ENCODE results near the gene BTRC.

BTRC gene

GRCh38 chr10:101336382-101336781, 17.6 kb upstream of the BTRC start:
- TF ChIP-seq POLR2AphosphoS5 (IDR thresholded peaks at IDR 0.05; ENCODE audit: low read depth) (no peak), GABPA (IDR thresholded peaks at IDR 0.05; ENCODE audit: low read depth) (no peak), SPI1 (IDR thresholded peaks at IDR 0.05; ENCODE audit: borderline replicate concordance, low read depth) (no peak)
- TF ChIP-seq, protein P1, sequence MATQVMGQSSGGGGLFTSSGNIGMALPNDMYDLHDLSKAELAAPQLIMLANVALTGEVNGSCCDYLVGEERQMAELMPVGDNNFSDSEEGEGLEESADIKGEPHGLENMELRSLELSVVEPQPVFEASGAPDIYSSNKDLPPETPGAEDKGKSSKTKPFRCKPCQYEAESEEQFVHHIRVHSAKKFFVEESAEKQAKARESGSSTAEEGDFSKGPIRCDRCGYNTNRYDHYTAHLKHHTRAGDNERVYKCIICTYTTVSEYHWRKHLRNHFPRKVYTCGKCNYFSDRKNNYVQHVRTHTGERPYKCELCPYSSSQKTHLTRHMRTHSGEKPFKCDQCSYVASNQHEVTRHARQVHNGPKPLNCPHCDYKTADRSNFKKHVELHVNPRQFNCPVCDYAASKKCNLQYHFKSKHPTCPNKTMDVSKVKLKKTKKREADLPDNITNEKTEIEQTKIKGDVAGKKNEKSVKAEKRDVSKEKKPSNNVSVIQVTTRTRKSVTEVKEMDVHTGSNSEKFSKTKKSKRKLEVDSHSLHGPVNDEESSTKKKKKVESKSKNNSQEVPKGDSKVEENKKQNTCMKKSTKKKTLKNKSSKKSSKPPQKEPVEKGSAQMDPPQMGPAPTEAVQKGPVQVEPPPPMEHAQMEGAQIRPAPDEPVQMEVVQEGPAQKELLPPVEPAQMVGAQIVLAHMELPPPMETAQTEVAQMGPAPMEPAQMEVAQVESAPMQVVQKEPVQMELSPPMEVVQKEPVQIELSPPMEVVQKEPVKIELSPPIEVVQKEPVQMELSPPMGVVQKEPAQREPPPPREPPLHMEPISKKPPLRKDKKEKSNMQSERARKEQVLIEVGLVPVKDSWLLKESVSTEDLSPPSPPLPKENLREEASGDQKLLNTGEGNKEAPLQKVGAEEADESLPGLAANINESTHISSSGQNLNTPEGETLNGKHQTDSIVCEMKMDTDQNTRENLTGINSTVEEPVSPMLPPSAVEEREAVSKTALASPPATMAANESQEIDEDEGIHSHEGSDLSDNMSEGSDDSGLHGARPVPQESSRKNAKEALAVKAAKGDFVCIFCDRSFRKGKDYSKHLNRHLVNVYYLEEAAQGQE (IDR thresholded peaks at IDR 0.05; ENCODE audit: insufficient replicate concordance, low read depth): no peak
- TF ChIP-seq, protein P2, sequence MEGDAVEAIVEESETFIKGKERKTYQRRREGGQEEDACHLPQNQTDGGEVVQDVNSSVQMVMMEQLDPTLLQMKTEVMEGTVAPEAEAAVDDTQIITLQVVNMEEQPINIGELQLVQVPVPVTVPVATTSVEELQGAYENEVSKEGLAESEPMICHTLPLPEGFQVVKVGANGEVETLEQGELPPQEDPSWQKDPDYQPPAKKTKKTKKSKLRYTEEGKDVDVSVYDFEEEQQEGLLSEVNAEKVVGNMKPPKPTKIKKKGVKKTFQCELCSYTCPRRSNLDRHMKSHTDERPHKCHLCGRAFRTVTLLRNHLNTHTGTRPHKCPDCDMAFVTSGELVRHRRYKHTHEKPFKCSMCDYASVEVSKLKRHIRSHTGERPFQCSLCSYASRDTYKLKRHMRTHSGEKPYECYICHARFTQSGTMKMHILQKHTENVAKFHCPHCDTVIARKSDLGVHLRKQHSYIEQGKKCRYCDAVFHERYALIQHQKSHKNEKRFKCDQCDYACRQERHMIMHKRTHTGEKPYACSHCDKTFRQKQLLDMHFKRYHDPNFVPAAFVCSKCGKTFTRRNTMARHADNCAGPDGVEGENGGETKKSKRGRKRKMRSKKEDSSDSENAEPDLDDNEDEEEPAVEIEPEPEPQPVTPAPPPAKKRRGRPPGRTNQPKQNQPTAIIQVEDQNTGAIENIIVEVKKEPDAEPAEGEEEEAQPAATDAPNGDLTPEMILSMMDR (IDR thresholded peaks at IDR 0.05; ENCODE audit: insufficient read depth, low read length): no peak
- H3K27me3 ChIP-seq (ENCODE audit: insufficient read depth, poor library complexity, severe bottlenecking): peaks cover 6% of the 10 kb centered on the region
- H3K27ac ChIP-seq (replicated peaks): no peak overlapping the region
- DNase-seq (ENCODE audit: low read depth in 1 of 2, low spot score in 1 of 2): no peak
- no peak overlapping the region for H3K4me3 ChIP-seq (replicated peaks; ENCODE audit: insufficient read depth, low read length)

DNA sequence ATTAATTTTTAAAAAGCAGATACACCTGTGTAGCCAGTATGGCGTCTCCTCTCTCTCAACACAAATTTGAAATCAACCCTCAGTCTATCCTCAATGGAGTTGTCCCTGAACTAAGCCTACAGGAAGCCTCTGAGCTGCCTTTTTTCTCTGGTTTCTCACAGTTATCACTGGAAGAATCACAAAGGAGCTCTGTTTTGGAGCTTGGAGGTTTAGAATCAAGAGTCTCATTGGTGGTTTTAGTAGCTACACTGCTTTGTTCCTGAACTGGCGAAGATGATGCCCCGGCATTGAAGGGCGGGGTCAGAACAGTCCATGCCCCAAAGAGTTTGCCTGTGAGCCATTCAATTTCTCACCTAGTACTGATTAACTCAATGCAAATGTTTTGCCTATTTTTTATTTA, 16.1 kb upstream of the BTRC start:
- DNase-seq (ENCODE audit: low read depth in 1 of 2, low spot score in 1 of 2): no peak
- H3K27me3 ChIP-seq (ENCODE audit: insufficient read depth, poor library complexity, severe bottlenecking): no peaks in the 10 kb centered on the region
- H3K4me3 ChIP-seq (replicated peaks; ENCODE audit: insufficient read depth, low read length): no peak overlapping the region
- no peak overlapping the region for H3K27ac ChIP-seq (replicated peaks)
- no peak for TF ChIP-seq GABPA (IDR thresholded peaks at IDR 0.05; ENCODE audit: low read depth)
- TF ChIP-seq, protein P1 (IDR thresholded peaks at IDR 0.05; ENCODE audit: insufficient replicate concordance, low read depth): no peak
- TF ChIP-seq POLR2AphosphoS5 (IDR thresholded peaks at IDR 0.05; ENCODE audit: low read depth): no peak
- TF ChIP-seq SPI1 (IDR thresholded peaks at IDR 0.05; ENCODE audit: borderline replicate concordance, low read depth): no peak
- TF ChIP-seq, protein P2 (IDR thresholded peaks at IDR 0.05; ENCODE audit: insufficient read depth, low read length): no peak

DNA sequence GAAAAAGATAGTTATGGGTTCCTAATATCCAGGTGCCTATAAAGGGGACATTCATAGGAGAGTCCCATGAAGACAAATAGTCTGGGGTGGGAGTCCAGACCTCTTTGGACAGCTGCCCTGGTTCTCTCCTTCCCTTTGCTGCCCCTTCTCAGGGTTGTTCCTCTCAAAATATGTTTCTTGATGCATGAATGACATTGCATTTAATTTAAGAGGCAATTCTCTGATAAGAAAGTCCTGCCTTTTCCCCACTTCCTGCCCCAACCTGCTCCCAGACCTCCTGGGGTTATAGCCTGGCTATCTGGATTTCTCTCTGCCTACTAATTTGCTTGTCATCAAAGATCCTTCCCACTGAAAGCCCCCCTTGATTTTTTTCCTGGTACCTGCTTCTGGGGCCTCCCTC, 12.5 kb upstream of the BTRC start:
- H3K4me3 ChIP-seq (replicated peaks; ENCODE audit: insufficient read depth, low read length): no peak overlapping the region
- no peaks in the 10 kb centered on the region for H3K27me3 ChIP-seq (ENCODE audit: insufficient read depth, poor library complexity, severe bottlenecking)
- no peak overlapping the region for H3K27ac ChIP-seq (replicated peaks)
- no peak for DNase-seq (ENCODE audit: low read depth in 1 of 2, low spot score in 1 of 2)
- TF ChIP-seq SPI1 (IDR thresholded peaks at IDR 0.05; ENCODE audit: borderline replicate concordance, low read depth) (no peak), GABPA (IDR thresholded peaks at IDR 0.05; ENCODE audit: low read depth) (no peak), POLR2AphosphoS5 (IDR thresholded peaks at IDR 0.05; ENCODE audit: low read depth) (no peak)
- TF ChIP-seq, protein P2 (IDR thresholded peaks at IDR 0.05; ENCODE audit: insufficient read depth, low read length): no peak
- TF ChIP-seq, protein P1 (IDR thresholded peaks at IDR 0.05; ENCODE audit: insufficient replicate concordance, low read depth): no peak

All from HL-60 (cell line).